Stomach (tissue), 4 donors: Measurements from ENCODE around the gene RALA.

Experiments
- EP300 ChIP-seq: sonication (generic); formaldehyde crosslinking; IDR thresholded peaks from one replicate; pipeline ENCODE4 v1.6.1; 2017; ENCODE audit warnings: antibody characterized with exemption
- POLR2A ChIP-seq, 4 donors: fragments of 450-650 bp; IDR thresholded peaks; one replicate each; pipeline ENCODE4 v1.6.1; 2016; ENCODE audit warnings: antibody characterized with exemption in 4 of 4, control low read depth in 2 of 4, mild to moderate bottlenecking in 1 of 4, moderate library complexity in 1 of 4
- POLR2AphosphoS5 ChIP-seq, 3 donors: sonication (generic); formaldehyde crosslinking; IDR thresholded peaks; one replicate each; pipeline ENCODE4 v1.6.1; 2016; ENCODE audit warnings: antibody characterized with exemption in 3 of 3
- TF ChIP-seq, protein P1 (sequence below), 7 experiments: fragments of 450-650 bp in 4 of 7; fragments of 200-600 bp in 3 of 7; sonication (generic) in 3 of 7; IDR thresholded peaks; one replicate each; pipeline ENCODE4 v1.5.1; 2016 to 2019; ENCODE audit warnings: antibody characterized with exemption in 7 of 7, control low read depth in 2 of 7, mild to moderate bottlenecking in 1 of 7

DNA sequence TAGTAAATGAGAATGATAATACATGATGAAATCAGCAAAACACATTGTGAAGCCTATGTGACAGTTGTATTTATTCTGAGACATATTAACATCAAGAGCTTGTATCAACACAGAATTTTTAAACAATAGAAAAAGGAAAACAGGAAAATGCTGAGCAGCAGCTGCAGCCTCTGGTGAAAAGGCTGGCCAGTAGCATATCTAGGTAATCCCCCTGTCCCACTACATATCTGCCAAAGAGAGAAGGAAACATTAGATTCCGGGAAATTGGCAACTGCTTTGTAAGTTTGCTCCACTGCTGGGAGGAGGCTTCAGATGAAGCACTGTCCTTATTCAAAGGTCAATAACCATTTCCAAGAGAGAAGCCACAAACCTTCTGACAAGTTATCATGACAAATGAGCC is 89.4 kb downstream of the RALA start:
- TF ChIP-seq, protein P1, sequence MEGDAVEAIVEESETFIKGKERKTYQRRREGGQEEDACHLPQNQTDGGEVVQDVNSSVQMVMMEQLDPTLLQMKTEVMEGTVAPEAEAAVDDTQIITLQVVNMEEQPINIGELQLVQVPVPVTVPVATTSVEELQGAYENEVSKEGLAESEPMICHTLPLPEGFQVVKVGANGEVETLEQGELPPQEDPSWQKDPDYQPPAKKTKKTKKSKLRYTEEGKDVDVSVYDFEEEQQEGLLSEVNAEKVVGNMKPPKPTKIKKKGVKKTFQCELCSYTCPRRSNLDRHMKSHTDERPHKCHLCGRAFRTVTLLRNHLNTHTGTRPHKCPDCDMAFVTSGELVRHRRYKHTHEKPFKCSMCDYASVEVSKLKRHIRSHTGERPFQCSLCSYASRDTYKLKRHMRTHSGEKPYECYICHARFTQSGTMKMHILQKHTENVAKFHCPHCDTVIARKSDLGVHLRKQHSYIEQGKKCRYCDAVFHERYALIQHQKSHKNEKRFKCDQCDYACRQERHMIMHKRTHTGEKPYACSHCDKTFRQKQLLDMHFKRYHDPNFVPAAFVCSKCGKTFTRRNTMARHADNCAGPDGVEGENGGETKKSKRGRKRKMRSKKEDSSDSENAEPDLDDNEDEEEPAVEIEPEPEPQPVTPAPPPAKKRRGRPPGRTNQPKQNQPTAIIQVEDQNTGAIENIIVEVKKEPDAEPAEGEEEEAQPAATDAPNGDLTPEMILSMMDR (IDR thresholded peaks at IDR 0.05) = no peak
- TF ChIP-seq POLR2AphosphoS5 (IDR thresholded peaks at IDR 0.05) = no peak
- TF ChIP-seq POLR2A (IDR thresholded peaks at IDR 0.05) = no peak
- no peak for TF ChIP-seq EP300
